HT1080 (cell line): ENCODE data around the gene ATP1A2. TPM values are rescaled to one million over a fixed set of nuclear protein-coding genes. Genes with fewer than 3 reads are reported as not detected.

Experiments used
- DNase-seq: peaks from one replicate; pipeline ENCODE4 v3.0.0-alpha.2; 2015; ENCODE audit warnings: low read depth
- total RNA-seq: library from RNA; depleted of rRNA; stranded (reverse); fragments of >200 nt; shearing (Covaris generic); gene quantifications from 2 replicates; pipeline ENCODE4 v1.2.3, GENCODE V29; 2014

The ATP1A2 gene
- total RNA-seq, 1 experiment from 2014 or later = not detected

GRCh38 chr1:160139840-160140239 is 24.3 kb downstream of the ATP1A2 start:
- no peak for DNase-seq

GRCh38 chr1:160143695-160144094 is 28.1 kb downstream of the ATP1A2 start:
- DNase-seq = no peak

DNA sequence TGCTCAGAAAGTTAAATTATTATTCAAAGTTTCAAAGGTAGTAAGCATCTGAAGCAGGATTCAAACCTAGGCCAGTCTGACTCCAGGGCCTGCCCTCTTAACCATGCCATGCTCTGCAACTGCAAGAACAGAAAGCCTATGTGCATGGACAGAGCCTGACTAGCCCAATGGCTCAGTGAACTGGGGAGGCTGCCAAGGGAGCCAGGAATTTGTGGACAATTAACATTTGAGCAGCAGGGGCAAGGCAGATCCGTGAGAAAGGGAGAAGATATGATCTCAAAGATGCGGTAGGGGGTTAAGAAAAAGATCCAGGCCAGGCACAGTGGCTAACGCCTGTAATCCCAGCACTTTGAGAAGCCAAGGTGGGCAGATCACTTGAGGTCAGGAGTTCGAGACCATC is 29.4 kb downstream of the ATP1A2 start:
- DNase-seq = no peak

- DNase-seq = no peak
These were observed 30.5 kb downstream of the ATP1A2 start for GRCh38 chr1:160146107-160146506.

GRCh38 chr1:160148121-160148520 is 32.6 kb downstream of the ATP1A2 start:
- no peak for DNase-seq

DNA sequence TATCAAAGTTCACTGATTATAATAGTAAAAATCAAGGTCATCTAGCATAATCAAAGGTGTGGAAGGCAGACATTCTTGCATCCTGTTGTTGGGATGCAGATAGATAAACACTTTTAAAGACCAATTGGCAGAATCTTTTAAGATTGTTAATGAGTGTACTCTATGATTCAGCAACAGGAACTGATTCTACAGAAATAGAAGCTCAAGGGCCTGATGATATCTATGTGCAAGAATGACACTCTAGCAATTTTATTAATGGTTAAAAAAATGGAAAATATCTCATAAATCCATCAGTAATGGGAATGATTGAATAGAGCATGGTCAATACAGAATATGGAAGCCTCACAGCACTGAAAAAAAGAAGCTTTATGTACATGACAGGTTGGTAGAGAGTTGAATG is 33.7 kb downstream of the ATP1A2 start:
- DNase-seq = no peak

DNA sequence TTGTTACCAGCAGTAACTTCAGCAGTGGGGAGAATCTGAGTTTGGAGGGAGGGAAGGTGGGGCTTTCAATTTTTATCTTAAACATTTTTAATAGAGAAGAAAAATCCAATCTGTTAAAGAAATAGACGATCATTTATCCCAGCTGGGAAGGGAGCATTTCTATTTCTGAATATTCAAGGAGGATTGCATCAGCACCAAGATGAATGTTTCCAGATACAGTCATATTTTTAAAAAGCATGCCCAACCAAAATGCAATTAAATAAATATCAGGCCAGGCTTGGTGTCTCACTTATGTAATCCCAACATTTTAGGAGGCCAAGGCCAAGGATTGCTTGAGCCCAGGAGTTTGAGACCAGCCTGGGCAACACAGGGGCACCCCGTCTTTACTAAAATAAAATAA is 34.2 kb downstream of the ATP1A2 start:
- no peak for DNase-seq

DNA sequence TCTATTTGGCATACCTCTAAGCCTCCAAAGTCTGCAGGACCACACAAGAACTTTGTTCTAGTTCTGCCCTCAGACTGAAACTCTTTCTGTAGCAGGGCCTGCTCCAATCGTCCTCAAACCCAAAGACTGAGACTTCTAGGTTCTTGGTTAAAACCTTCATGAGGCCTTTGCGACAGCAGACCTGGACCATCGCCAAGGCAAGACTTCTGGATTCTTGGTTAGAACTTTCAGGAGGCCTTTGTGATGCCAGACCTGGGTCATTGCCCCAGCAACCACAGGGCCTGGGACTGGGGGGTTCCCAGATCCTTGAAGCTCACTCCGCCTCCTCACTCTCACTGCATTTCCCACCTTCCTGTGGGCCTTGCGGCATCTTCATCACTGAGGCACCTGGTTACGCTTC is 35.7 kb downstream of the ATP1A2 start, which contains the start of gene ATP1A4:
Gene ATP1A4, plus strand, starts transcription at position 301 of the 400 bp plus-strand sequence. CDS start 438 bp downstream, outside the sequence.
- DNase-seq = no peak

DNA sequence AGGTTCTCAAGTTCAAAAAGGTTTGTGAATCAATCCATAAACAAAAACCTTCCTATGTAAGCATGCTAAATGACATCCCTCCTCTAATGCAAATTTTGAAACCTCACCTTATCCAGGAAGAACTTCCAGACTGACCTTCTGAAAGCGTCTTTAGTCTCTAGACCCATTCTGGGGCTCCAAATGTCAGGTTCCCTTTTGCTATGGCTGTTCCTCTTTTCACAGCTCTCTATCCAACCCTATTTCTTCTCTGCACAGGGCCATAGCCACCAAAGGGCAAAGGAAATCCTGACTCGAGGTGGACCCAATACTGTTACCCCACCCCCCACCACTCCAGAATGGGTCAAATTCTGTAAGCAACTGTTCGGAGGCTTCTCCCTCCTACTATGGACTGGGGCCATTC is 39.2 kb downstream of the ATP1A2 start:
- DNase-seq = no peak

DNA sequence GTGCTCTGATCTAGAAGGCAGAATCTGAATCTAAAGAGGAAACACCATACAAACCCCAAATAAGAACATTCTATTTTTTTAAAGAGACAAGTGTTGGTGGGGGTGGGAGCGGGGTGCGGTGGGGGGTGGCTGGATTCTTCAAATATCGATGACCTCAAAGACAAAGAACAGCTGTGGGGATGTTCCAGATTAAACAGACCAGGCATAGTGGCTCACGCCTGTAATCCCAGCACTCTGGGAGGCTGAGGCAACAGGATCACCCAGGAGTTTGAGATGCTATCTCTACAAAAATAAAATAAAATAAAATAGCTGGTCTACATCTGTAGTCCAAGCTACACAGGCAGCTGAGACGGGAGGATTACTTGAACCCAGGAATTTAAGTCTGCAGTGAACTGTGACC is 40.8 kb downstream of the ATP1A2 start:
- DNase-seq = no peak

- DNase-seq = no peak
These were observed 41.6 kb downstream of the ATP1A2 start for GRCh38 chr1:160157174-160157573.

- DNase-seq = no peak
These were observed 42.5 kb downstream of the ATP1A2 start for GRCh38 chr1:160158031-160158430.

DNA sequence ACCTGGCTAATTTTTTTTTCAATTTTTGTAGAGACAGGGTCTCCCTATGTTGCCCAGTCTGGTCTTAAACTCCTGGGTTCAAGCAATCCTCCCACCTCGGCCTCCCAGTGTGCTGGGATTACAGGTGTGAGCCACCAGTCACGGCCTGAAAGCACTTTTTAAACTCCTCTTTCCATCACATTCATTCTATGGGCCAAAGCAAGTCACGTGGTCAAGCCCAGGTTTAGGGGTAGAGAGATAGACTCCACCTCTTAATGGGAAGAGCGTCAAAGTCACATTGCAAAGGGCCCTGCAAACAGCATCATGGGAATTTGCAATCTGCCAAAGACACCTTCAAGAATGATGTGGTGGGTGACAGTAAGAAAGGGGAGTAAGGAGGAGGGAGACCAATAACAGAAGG is 43.0 kb downstream of the ATP1A2 start:
- no peak for DNase-seq

DNA sequence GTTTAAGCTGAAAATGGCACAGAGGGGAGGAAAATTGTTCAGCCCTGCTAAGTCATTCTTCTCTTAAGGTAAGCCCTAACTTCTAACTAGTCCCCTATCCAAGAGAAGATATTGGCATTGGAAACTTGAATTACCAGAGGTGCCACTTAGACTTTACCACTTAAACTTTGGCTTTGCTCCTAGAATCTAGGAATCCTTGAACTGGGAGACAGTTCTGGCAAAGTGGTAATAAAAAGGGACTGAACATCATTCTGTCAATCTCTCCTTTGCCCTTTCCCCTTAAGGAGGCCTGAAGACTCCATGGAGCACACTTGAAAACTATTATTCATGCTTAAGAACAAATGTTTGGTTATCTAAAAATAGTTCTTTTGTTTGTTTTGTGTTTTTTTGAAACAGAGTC is 44.3 kb downstream of the ATP1A2 start:
- no peak for DNase-seq

DNA sequence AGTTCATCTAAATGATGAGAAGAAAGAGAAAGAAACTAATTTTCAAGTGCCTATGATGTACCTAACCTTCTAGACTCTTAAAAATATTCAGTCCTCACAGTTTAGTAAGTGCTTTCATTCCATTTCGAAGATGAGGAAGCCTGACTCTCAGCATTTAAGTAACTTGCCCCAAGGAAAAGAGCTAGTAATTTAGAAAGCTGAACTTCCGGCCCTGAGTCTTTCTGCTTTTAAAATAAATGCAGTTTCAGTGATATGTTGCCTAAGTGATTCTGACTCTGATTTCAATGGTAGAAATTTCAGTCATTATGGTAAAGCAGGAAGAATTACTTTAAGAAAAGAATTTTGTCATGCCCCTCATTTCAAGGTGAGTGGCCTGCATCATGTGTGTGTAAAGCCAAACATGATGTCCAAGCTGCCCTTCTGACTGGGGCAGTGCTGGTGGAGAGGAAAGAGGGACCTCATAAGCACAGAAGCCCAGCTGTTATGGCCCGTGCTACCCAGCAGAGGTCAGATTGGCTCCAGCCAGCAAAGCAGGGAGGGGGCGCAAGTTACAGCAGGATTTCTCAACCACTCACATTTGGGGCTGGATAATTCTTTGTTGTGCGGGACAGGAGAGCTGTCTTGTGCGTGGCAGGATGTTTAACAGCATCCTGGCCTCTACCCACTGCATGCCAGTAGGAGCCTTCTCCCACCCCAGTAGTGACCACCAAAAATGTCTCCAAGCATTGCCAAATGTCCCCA is 46.6 kb downstream of the ATP1A2 start:
- peak; percentile 23 for DNase-seq

DNA sequence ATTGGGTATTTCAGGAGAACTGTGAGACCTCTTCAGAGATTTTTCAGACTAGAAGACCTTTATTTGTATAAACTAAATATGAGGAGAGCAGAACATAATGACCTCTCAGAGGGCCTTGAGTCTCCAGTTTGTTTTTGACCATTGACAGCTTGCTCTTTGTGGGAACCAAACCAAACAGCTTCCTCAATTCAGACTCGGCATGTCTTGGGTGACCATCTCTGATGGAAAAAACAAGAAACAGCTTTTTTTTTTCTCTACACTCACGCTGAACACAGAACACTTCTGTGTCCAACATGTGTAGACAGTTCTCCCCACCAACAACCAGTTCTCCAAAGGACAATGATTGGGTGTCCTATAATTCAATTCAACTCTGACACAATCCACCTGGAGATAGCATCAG is 47.4 kb downstream of the ATP1A2 start:
- no peak for DNase-seq

DNA sequence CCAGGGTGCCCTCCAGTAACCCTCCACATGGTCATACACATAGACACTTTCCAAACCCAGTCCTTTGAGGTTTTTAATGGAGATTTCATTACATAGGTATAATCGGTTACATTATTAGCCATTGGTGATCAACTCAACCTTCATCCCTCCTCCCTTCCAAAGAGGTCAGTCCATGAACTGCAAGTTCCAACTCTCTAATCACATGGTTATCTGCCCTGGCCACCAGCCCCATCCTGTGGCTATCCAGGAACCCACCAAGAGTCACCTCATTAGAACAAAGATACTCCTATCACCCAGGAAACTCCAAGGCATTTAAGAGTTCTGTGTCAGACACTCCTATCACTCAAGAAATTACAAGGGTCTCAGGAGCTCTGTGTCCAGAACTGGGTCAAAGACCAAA is 48.1 kb downstream of the ATP1A2 start:
- no peak for DNase-seq

DNA sequence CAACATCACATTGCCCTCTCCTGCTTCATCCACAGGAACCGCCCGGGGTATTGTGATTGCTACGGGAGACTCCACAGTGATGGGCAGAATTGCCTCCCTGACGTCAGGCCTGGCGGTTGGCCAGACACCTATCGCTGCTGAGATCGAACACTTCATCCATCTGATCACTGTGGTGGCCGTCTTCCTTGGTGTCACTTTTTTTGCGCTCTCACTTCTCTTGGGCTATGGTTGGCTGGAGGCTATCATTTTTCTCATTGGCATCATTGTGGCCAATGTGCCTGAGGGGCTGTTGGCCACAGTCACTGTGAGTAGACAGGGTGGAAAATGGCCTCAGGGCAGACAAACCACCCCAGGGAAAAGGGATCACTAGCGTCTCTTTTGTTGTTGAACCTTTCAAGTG is 48.6 kb downstream of the ATP1A2 start:
- DNase-seq = no peak

DNA sequence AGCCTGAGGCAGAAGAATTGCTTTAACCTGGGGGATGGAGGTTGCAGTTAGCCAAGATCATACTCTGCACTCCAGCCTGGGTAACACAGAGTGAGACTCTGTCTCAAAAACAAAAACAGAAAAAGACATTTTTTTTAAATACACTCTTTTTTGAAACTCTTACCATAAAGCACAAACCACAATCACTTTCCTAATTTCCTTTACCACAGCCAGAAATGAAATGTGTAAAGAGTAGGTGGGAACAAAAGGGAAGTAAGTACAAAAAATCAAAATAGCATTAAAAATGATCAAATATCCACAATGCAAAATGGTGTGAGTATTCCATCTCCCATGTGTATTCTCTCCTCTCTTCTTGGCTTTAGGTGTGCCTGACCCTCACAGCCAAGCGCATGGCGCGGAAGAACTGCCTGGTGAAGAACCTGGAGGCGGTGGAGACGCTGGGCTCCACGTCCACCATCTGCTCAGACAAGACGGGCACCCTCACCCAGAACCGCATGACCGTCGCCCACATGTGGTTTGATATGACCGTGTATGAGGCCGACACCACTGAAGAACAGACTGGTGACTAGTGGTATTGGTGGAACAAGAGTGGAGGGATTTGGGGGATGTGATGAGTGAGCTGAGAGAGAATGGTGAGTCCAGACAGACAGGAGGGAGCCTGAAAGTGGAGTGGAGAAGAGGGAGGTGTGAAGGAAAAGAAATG is 50.8 kb downstream of the ATP1A2 start:
- no peak for DNase-seq

- DNase-seq = no peak
These were observed 51.5 kb downstream of the ATP1A2 start for GRCh38 chr1:160167056-160167455.

DNA sequence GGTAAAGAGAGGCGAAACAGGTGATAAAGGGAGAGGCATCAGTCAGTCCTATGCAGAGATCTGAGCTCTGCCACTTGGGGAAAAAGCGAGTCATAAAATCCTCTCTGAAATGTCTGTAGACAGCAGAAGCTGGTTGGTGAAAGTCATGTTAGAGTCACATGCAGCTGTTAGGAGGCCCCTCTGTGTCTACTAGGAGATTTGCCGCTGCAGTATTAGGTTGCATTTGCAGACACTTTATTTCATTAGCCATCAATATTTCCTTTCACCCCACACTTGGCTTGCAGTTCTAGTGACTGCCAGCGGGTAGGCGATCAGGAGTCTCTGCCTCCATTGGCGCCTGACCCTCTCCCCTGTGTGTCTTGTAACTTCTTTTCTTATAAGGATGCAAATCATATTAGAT is 52.0 kb downstream of the ATP1A2 start:
- peak; percentile 27 for DNase-seq

DNA sequence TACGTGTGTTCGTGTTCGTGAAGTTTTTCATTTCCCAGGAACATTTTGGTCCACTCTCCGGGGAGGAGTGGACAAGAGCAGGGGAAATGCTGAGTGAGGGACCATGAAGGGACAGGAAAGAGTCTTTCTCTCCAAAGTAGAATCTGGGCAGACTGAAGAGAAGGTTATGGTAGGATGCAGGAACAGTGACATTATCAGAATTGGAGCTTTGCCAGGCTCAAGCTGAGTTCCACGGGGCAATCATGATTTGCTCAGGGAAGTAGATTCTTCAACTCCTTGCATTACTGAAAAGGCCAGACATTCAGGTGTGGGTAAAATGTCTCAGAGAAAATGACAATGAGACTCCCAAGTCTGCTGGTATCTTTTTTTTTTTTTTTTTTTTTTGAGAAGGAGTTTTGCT is 52.5 kb downstream of the ATP1A2 start:
- DNase-seq = no peak
